Heart right ventricle (tissue), 16 donors: ENCODE measurements around the gene BTG4. TPM values are rescaled to one million over a fixed set of nuclear protein-coding genes. Genes with fewer than 3 reads are reported as not detected.

ENCODE experiments used
- ATAC-seq, 8 donors: fragments of 200-7000 bp; cut with Tn5 transposase; one replicate each; pipeline ENCODE4 v1.9.1; 2020; ENCODE audit warnings: mild to moderate bottlenecking in 8 of 8, moderate library complexity in 8 of 8, moderate number of reproducible peaks in 1 of 8
- DNase-seq, 2 donors: peaks; one replicate each; pipeline ENCODE4 v3.0.0-alpha.2; 2020
- H3K27ac ChIP-seq, 10 donors: fragments of 200-600 bp; sonication (generic) in 2 of 10; one replicate each; pipeline versions ENCODE4 v1.5.0 to v1.8.0; 2020 to 2022; ENCODE audit warnings: mild to moderate bottlenecking in 3 of 10
- H3K27me3 ChIP-seq, 7 donors: fragments of 200-600 bp; one replicate each; pipeline ENCODE4 v1.8.0; 2021 to 2022; ENCODE audit warnings: mild to moderate bottlenecking in 2 of 7
- H3K36me3 ChIP-seq, 9 donors: fragments of 200-600 bp; sonication (generic) in 1 of 9; one replicate each; pipeline versions ENCODE4 v1.5.0 to v1.8.0; 2020 to 2022; ENCODE audit warnings: mild to moderate bottlenecking in 2 of 9
- H3K4me1 ChIP-seq, 9 donors: fragments of 200-600 bp; sonication (generic) in 1 of 9; one replicate each; pipeline versions ENCODE4 v1.5.0 to v1.8.0; 2020 to 2022; ENCODE audit warnings: mild to moderate bottlenecking in 4 of 9
- H3K4me3 ChIP-seq, 10 donors: fragments of 200-600 bp; sonication (generic) in 2 of 10; one replicate each; pipeline versions ENCODE4 v1.5.0 to v1.8.0; 2020 to 2022; ENCODE audit warnings: mild to moderate bottlenecking in 7 of 10, moderate library complexity in 2 of 10
- H3K9me3 ChIP-seq, 11 donors: fragments of 200-600 bp in 10 of 11; sonication (generic) in 2 of 11; one replicate each; pipeline versions ENCODE4 v1.5.0 to v1.8.0; 2013 to 2022; ENCODE audit warnings: mild to moderate bottlenecking in 2 of 11, control low read depth in 1 of 11, moderate library complexity in 1 of 11
- WGBS, 2 donors: extraction: QIAGEN DNeasy Blood & Tissue Kit; methylation state at CpG; one replicate each; pipeline ENCODE4 v1.1.7; 2013; ENCODE audit warnings: inconsistent platforms in 1 of 2; 5-methylcytosine and 5-hydroxymethylcytosine counted together
- intact Hi-C, 10 donors: fragments of 100-400 bp; cut with DNase I; formaldehyde crosslinking; loops; one replicate each; pipeline versions ENCODE4 v1.11.1 to v1.14.2; 2022
- polyA plus RNA-seq, 2 donors: library from polyadenylated mRNA; stranded (reverse); fragments of 200-250 nt; gene quantifications; one replicate each; pipeline ENCODE4 v1.2.3, GENCODE V29; 2013
- total RNA-seq, 10 donors: library from RNA; stranded (reverse); fragmentation: NEBNext Ultra II Directional in 3 of 10; extraction: Animal tissue kit (Norgen Biotek cat#: 25700) in 3 of 10; gene quantifications; one replicate each; pipeline versions ENCODE4 v1.2.1 to v1.2.4, GENCODE V29; 2021 to 2023
- TF ChIP-seq, protein P1 (sequence below), 9 donors: fragments of 200-600 bp; sonication (generic) in 2 of 9; IDR thresholded peaks; one replicate each; pipeline versions ENCODE4 v1.5.0 to v1.8.0; 2021 to 2022; ENCODE audit warnings: antibody characterized with exemption in 9 of 9, mild to moderate bottlenecking in 5 of 9, moderate library complexity in 1 of 9
- donor health status: Arrhythmogenic right ventricular cardiomyopathy.
- donor health status: ischemic (EF 13 %, LVEDD 7.1; RV severe dilation, severe dysfunction).
- donor health status: healthy with polysubstance abuse.
- donor health status: DM: no; HTN: yes; CAD: no.
- donor health status: DM: no; HTN: no; CAD: no.
- donor health status: ischemic (EF 25% LVEDD 6.9; RV normal size, moderate dysfunction).
- donor health status: ischemic (EF 25% LVEDD 5.7; RV mildly dilated, moderate dysfunction).
- donor health status: healthy.
- donor health status: DM: yes; HTN: yes; CAD: no.
- donor health status: Ischemic cardiomyopathy.
- donor health status: ischemic (EF 35%, LVEDD 5.7; RV mildly dilated, moderate dysfunction).
- donor health status: nonischemic (EF 11% LVEDD 7.7; RV severe dilation, severe dysfunction).
- donor health status: DM: yes; HTN: yes; CAD: no.
- donor health status: PGD.
- donor health status: ischemic (EF 29% LVEDD 5.4; RV normal size, mild dysfunction).
- donor health status: nonischemic (EF 23%, LVEDD 6.1; RV moderate dilation, normal function).

Gene BTG4
- total and polyA plus RNA-seq, 12 donors = not detected

- Histone ChIP-seq H3K36me3 (no peaks in the 10 kb centered on the region), H3K27ac (no peak overlapping the region), H3K9me3 (no peaks in the 10 kb centered on the region), H3K4me1 (no peaks in the 10 kb centered on the region), H3K27me3 (peaks cover 0 to 48% (median 16%) of the 10 kb centered on the region in 7 donors), H3K4me3 (no peak overlapping the region)
- WGBS, 2 donors = 83 to 85% methylated on average over 9 of the region's 9 CpGs
- intact Hi-C loops = loop anchor here in 1 of 10 donors (10.0 kb wide), 2 partner anchors 85 to 385 kb away; partner anchors contain the start of gene LAYN
- ATAC-seq = no peak
- TF ChIP-seq, protein P1, sequence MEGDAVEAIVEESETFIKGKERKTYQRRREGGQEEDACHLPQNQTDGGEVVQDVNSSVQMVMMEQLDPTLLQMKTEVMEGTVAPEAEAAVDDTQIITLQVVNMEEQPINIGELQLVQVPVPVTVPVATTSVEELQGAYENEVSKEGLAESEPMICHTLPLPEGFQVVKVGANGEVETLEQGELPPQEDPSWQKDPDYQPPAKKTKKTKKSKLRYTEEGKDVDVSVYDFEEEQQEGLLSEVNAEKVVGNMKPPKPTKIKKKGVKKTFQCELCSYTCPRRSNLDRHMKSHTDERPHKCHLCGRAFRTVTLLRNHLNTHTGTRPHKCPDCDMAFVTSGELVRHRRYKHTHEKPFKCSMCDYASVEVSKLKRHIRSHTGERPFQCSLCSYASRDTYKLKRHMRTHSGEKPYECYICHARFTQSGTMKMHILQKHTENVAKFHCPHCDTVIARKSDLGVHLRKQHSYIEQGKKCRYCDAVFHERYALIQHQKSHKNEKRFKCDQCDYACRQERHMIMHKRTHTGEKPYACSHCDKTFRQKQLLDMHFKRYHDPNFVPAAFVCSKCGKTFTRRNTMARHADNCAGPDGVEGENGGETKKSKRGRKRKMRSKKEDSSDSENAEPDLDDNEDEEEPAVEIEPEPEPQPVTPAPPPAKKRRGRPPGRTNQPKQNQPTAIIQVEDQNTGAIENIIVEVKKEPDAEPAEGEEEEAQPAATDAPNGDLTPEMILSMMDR (IDR thresholded peaks at IDR 0.05) = no peak
- no peak for DNase-seq
These were observed 52.5 kb downstream of the BTG4 start for GRCh38 chr11:111459506-111460270.

DNA sequence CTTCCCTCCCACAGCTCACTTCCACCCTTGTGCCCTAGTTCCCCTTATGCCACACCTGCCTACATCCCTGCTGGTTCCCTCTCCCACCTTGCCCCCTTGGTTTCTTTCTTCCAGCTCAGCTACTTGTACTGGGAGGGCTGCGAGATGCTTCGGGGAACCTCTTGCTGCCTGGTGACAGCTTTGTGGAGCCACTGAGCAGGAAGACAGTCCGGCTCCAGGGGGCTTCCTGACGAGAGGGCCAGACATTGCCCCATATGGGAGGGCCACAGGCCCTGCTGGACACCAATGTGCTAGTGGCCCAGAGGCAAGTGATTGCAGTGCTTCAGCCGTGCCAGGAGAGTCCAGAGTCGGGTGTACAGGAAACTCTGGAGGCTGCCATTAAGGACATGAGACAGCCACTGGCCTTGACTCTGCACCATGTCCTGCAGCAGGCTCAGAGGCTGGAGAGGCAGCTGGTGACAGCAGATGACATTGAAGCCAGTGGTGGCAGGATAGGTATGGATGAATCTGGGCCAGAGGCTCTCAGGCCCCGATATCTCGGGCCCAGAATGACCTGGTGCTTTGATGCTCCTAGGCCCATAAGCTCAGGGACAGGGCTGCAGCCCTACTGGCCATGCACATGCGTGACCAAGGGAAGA lies 54.3 kb downstream of the BTG4 start:
- no peak for ATAC-seq
- H3K4me3 ChIP-seq = no peak overlapping the region
- intact Hi-C loops = loop anchor here in 1 of 10 donors (10.0 kb wide), 2 partner anchors 87 to 387 kb away; partner anchors contain the start of gene LAYN

GRCh38 chr11:111456859-111457730 lies 55.1 kb downstream of the BTG4 start:
- H3K4me3 ChIP-seq = no peak overlapping the region
- no peak overlapping the region for H3K27ac ChIP-seq
- intact Hi-C loops = loop anchor here in 1 of 10 donors (10.0 kb wide), 2 partner anchors 88 to 388 kb away; partner anchors contain the start of gene LAYN
- peaks cover 0 to 42% (median 16%) of the 10 kb centered on the region in 7 donors for H3K27me3 ChIP-seq
- H3K4me1 ChIP-seq = no peaks in the 10 kb centered on the region
- DNase-seq = no peak
- 86 to 92% methylated on average over 11 of the region's 11 CpGs for WGBS, 2 donors
- no peaks in the 10 kb centered on the region for H3K9me3 ChIP-seq
- TF ChIP-seq, protein P1 (IDR thresholded peaks at IDR 0.05) = no peak
- ATAC-seq = no peak
- H3K36me3 ChIP-seq = no peaks in the 10 kb centered on the region

More for the DNA sequence above, 54.3 kb downstream of the BTG4 start:
- no peaks in the 10 kb centered on the region for H3K4me1 ChIP-seq
- H3K27me3 ChIP-seq = peaks cover 0 to 44% (median 16%) of the 10 kb centered on the region in 7 donors
- DNase-seq = no peak
- 81 to 84% methylated on average over 9 of the region's 9 CpGs for WGBS, 2 donors
- no peaks in the 10 kb centered on the region for H3K36me3 ChIP-seq
- H3K9me3 ChIP-seq = no peaks in the 10 kb centered on the region
- TF ChIP-seq, protein P1 (IDR thresholded peaks at IDR 0.05) = no peak
- no peak overlapping the region for H3K27ac ChIP-seq
